Stimulated activated CD4-positive, alpha-beta T cell treated with anti-CD3 and anti-CD28 coated beads, Interleukin-2, amount 100 ng/mL, for 48 hours (primary cell): ENCODE results near the gene NOXA1.
"Not testable (repeated sequence)": the region's sequence is repeated elsewhere in the genome, so short reads cannot be mapped to it uniquely, and the experiment has no call there.

Experiments used
- DNase-seq, 2 donors: peaks; one replicate each; pipeline ENCODE4 v3.0.0-alpha.2; 2020

Gene NOXA1

DNA sequence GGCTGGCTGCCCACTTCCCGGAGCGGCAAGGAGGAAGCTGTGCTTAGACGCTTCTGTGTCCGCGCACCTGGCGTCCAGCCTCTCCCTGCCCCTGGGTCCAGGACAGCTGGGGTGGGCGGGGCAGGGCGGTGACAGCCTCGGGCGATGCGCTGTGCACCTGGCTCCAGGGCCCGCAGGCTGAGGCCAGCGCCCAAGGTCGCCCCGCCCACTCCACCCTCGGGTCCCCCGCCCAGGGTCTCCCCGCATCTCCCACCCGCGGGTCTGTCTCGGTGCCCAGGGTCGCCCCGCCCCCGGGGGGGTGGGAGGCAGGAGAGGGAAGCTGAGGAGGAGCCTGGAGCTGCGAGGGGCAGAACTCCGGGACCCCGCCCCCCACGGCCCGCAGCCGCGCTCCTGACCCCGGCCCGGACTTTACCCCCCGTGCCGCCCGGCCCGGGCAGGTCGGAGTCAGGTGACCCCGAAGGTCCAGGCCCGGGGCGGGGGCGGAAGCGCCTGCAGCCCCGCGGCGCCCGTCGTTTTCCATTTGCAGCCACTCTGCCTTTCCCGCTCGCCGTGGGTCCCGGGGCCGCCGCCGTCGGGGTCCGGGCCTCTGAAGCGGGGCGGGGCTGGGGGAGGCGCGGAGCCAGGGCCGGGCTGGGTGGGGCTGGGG, 18.2 kb downstream of the NOXA1 start, which contains the start of gene ENTPD8:
ENTPD8 (minus strand) TSS at position 69 of the 646 bp plus-strand sequence. CDS start 3,072 bp downstream, outside the sequence.
- no peak for DNase-seq

DNA sequence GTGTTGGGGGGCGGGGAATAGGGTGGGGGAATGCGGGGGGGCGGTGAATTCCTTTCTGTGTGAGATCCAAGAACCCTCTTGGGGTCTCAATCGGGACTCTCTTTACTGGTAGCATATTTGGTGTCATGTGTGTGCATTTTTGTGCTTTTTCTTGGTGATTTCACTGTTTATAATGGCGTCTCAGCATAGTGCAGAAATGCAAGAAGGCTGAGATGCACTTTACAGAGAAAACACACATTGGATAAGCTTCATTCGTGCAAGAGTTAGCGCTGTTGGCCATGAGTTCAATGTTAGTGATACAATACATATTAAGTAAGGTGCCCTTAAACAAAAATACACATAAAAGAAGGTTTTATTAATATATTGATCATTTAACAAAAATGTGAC, 18.7 kb downstream of the NOXA1 start:
- DNase-seq: no peak

DNA sequence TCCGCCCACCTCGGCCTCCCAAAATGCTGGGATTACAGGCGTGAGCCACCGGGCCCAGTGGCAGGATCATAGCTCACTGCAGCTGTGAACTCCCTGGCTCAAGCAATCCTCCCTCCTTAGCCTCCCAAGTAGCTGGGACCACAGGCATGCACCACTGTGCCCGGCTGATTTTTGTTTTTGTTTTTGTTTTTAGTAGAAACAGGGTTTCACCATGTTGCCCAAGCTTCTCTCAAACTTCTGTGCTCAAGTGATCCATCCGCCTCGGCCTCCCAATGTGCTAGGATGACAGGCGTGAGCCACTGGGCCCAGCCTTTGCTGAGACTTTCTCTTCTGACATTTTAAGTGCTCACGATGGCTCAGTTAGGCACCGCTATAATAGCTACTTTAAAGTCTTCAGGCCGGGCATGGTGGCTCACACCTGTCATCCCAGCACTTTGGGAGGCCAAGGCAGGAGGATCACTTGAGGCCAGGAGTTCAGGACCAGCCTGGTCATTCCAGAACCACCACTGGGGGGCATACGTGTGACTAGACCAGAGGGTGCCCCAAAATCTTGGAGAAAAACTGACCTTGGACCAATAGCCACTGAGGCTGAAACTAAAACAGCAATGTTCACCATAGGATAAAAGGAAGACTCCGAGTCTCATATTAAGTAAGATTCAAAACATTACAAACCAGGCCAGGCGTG, 21.1 kb downstream of the NOXA1 start:
- no peak for DNase-seq

GRCh38 chr9:137445275-137445807, 22.1 kb downstream of the NOXA1 start:
- peak; percentile 85 for DNase-seq

- no peak for DNase-seq
Measured at GRCh38 chr9:137445930-137446431, 22.8 kb downstream of the NOXA1 start.

DNA sequence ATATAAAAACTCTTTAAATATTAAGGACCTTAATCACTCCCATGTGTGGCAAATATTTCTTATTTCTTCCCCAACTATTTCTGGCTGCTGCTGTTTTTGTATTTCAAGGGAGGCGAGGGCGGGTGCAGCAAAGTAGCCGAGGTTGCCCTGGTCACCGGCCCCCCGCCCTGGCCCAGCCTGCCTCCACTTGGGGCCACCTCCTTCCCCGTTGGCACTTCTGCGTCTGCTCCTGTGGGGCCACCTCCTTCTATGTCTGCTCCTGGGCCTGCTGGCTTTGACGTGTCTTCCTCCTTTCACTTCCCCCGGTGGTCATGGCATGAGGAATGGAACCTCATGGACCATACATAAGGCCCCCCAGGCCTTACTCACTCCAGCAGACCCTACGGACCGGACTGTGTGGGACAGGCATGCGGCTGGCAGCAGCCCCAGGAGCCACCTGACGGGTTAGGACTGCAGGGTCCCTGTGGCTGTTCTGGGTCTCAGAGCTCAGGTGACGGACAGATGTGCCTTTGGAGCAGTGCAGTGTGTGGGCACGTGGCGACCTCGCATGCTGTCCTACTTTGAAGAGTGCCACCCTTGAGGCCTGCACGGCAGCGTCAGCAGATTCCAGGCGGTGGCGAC, 23.8 kb downstream of the NOXA1 start:
- DNase-seq: no peak

- no peak for DNase-seq
Measured at GRCh38 chr9:137447722-137448601, 24.8 kb downstream of the NOXA1 start.

- no peak for DNase-seq
Measured at GRCh38 chr9:137448602-137448962, 25.4 kb downstream of the NOXA1 start.

- no peak for DNase-seq
Measured at GRCh38 chr9:137449081-137449844, 26.1 kb downstream of the NOXA1 start.

DNA sequence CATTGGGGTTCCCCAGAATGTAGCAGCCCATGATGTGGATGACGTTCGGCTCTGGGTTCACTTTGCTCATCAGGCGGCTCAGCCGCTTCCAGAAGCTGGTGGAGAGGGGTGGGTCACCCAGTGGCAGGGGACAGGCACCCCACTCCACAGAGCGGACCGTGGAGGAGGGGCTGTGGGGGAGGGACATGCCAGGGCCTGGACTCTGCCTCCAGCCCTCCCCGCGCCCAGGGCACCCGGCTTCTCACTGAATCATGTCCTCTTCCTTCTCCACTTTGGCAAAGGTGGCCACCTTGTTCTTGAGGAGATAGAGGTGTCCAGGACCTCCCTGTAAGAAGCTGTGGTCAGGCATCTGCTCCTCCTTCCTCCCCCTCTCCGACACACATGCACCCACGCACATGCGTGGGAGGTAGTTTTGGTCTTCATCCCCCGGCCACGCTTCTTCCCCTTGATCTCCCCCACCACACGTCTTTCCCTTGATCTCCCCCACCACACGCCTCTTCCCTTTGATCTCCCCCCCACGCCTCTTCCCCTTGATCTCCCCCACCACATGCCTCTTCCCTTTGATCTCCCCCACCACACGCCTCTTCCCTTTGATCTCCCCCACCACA, 26.8 kb downstream of the NOXA1 start:
- no peak for DNase-seq

DNA sequence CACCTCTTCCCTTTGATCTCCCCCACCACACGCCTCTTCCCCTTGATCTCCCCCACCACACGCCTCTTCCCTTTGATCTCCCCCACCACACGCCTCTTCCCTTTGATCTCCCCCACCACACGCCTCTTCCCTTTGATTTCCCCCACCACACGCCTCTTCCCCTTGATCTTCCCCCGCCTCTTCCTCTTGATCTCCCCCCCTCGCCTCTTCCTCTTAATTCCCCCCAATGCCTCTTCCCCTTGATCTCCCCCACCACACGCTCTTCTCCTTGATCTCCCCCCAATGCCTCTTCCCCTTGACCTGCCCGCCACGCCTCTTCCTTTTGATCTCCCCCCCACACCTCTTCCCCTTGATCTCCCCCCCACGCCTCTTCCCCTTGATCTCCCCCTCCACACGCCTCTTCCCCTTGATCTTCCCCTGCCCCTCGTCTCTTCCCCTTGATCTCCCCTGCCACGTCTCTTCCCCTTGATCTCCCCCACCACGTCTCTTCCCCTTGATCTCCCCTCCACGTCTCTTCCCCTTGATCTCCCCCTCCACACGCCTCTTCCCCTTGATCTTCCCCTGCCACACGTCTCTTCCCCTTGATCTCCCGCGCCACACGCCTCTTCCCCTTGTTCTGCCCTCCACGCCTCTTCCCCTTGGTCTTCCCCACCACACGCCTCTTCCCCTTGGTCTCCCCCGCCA, 27.5 kb downstream of the NOXA1 start:
- not testable (repeated sequence) for DNase-seq

GRCh38 chr9:137451264-137452005, 28.2 kb downstream of the NOXA1 start:
- not testable (repeated sequence) for DNase-seq

GRCh38 chr9:137452006-137452760, 29.0 kb downstream of the NOXA1 start:
- DNase-seq: no peak

DNA sequence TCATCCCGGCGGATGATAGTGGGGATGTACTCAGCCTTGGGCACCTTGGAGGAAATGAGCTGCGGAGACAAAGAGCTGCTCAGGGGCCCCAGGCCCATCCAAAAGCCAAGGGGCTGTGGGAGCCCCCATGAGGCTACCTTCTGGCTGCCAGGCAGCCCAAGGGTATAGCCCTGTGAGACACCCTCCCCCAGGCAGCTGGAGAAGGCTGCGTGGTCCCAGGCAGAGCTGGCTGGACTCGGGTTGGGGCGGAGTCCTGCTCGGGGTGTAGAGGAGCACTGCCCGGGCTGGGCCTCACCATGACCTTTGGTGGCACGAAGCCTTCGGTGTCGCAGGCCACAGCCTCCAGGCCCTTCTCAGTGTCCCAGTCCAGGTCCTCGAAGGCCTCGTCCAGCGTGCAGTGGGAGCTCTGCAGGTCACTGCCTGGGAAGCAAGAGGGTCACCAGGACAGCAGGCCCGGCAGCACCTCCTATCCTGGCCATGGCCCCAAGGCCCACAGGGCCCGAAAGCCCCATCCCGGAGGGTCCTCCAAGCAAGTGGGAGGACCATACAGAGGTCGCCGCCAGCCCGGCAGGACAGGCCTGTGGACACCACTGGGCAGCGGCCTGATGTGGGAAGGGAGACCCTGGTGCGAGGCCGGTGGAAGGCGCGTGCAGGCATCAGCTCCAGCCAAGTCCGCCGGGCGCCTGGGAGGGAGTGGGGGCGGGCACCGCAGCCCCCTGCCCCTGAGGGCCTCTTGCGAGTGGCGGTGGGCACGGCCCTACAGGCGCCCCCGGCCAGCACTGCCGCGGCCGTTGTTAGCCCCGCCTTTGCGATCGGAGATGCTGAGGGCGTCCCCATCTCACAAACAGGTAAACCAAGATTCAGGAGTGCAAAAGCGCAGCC, 29.8 kb downstream of the NOXA1 start:
- DNase-seq: no peak

DNA sequence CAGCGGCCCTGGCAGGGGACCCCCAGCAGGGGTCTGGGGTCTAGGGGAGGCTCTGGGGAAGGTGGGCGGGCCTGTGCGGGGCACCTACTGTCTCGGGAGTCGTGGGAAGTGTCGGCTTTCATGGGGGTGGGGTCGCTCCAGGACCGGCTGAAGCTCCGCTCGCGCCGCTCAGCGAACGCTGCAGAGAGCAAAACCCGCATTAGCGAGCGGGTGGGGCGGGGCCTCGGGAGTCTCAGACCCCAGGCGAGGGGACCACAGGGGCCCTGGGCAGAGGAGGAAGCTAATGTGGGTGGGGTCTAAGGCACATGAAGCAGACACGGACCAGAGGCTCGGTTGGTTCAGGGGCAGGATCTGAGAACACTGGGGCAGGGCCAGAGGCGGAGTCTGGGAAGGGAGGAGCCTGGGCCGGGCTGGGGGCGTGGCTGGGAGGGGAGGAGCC, 30.5 kb downstream of the NOXA1 start:
- peak; percentile 51 to 64 for DNase-seq

- peak in 1 of 2 donors; percentile 55 for DNase-seq
Measured at GRCh38 chr9:137454145-137454596, 31.0 kb downstream of the NOXA1 start.

DNA sequence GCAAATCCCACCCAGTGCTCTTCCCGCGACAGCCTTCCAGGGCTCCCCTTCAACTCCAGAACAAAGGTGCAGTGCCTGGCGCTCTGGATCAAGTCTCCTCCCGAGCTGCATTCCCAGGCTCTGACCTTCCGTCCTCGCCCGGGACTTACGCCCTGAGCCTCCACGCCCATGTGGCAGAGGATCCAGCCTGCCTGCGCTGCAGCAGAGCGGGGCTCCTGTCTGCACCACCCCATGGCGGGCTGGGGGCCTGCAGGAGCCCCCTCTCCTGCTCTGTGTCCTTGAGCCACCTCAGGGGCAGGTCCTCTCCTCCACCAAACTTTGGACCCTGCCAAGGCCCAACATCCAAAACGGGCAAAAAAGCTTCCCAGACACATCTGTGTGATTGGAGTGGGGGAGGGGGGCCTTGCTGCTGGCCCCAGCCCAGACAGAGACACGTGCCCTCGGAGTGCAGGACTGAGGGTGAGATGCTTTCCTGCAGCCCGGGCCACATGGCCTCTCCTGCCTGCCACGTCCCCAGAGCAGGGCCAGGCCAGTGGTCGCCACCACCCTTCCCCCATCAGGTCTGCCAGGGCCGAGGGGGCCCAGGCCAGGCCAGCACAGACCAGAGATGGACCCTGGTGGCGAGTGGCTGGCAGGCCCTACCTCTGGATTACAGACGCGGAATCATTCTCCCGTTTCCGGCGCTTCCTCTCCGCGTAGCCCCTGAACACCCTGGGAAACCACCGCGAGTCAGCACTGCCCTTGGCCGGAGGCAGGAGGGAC, 31.6 kb downstream of the NOXA1 start:
- DNase-seq: no peak
